HG02884 (cell line): ENCODE data around the gene FSTL1.

Experiments
- ATAC-seq: cut with Tn5 transposase; IDR thresholded peaks from one replicate; pipeline ENCODE4 v1.9.1; 2021; ENCODE audit warnings: mild to moderate bottlenecking, moderate library complexity; ENCODE audit not compliant: unreplicated experiment

Gene FSTL1

DNA sequence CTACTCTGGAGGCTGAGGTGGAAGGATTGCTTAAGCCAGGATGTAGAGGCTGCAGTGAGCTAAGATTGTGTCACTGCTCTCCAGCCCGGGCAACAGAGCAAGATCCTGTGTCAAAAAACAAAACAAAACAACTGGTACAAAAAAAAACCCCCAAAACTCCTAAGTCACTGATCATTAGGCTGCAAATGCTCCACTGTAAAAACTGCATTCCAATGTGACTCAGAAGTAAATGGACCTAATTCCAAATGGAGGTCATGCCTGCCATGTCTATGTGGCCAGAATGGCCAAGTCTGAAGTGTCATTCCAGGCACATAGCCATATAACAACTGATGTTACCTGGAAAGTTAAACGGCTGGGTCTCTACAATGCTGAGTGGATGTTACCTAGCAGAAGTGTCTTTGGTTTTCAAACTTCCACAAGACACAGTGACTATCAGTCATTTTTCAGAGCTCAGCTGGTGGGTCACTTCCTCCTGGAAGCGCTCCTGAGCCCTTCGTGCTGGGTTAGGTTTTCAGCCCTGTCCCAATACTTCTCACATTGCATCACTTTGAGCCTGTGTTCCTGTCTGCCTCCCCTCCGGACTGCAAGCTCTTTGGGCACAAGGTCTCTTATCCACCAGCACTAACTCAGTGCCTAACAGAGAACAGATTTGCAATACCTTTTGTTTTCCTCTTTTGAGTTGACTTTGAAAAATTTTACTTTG, 10.6 kb downstream of the FSTL1 start:
- ATAC-seq: no peak

DNA sequence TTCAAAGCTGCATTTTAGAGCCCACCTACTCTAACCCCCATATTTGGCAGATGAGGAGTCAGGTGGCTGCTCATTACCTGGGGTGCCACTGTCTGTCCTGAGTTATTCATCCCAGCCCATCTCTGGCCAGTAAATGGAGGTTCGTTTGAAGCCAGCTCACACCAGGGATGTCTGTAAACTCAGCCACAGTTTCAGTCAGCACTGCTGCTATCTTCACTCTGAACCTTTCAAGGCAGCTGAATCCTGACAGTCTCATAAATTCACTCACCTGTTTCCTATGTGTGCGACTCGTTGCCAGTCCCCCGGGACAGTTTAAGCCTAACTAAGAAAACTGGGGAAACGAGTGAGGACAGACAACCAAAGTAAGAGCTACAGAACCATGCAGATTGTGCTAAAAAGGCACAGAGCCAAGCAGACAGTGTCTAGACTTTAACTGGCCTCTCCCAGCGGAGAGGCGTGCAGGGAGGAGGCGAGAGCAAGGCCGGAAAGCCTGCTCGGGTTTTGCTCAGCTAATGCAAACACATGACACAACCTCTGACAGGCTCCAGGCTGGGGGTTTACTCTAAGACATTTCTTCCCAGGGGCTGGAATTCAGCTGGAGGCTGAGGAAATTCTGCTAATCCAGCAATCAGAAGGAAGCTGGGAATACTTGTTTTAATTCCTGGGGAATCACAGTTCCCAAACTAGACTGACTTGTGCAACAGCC, 12.0 kb downstream of the FSTL1 start:
- ATAC-seq: no peak

DNA sequence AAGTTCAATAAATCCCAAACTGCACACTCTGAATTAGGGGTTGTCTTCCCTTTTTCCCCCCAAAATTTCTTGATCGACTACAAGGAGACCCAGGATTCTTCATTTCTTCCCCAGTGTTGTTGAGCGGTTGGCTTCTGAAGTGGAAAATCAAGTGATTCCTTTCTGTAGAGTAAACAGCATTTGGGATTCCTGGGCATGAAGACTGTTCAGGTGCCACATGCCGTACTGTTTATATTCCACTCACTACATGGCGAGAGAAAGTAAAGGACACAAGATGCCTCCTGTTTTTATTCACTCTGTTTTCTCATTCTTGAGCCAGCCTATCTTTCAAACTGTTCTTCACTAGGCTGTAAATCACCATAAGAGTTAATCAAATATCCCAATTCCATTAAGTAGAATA, 12.6 kb downstream of the FSTL1 start:
- ATAC-seq: no peak

DNA sequence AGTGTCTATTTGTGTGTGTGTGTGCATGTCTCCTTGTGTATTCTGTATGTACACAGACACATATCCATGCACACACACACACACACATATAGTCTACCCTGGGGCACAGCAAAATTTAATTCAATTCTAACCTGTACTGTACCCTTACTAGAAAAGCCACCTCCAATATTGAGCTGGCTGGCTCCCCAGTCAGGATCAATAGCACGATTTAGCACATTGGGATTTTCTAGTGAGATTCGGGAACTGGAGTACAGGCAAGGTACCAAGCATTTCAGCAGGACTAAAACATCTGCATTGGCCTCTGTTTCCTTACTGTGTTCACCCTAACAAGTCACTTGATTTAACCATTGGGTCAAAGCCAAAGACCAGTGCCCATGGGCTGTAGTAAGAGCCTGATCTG, 13.2 kb downstream of the FSTL1 start:
- no peak for ATAC-seq

DNA sequence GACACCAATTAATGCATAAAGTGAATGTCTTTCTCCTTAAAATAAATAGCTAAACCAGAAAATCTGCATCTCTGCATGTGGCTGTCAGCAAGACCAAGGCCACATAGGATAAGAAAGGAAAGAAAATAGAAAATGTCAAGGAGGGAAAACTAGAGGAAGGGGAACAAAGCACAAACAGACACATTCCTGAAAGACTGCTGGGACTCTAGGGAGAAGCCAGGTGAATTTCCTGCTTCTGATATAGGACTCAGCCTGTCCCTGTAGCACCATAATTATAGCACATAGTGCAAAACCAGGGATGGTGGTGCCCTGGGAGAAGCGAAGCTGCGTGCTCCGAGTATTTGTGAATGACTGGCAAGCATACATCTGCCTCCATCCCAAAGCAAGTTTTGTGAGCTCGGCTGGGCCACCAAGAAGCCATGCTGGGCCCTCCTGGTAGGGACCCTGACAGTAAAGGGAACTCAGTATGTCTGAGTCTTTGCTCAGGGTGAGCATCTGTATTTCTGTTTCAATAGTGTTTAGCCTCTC, 14.2 kb downstream of the FSTL1 start:
- ATAC-seq: no peak

DNA sequence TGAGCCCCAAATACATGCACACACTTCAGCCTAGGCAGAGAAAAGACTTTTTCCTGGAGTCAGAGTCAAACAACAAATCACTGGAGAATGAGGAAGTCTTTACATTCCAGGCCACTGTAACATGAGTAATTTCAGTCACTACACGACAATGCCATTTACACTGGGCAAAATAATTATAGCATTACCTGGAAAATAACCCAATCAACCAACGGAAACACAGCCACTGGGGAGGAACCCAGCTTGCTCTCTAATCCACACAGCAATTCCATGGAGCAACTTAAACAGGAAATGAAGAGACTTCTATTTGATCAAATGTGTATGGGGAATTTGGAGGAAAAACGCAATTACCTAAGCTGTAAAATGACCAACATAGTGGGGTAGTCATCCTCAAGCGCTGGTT, 15.2 kb downstream of the FSTL1 start:
- ATAC-seq: no peak

DNA sequence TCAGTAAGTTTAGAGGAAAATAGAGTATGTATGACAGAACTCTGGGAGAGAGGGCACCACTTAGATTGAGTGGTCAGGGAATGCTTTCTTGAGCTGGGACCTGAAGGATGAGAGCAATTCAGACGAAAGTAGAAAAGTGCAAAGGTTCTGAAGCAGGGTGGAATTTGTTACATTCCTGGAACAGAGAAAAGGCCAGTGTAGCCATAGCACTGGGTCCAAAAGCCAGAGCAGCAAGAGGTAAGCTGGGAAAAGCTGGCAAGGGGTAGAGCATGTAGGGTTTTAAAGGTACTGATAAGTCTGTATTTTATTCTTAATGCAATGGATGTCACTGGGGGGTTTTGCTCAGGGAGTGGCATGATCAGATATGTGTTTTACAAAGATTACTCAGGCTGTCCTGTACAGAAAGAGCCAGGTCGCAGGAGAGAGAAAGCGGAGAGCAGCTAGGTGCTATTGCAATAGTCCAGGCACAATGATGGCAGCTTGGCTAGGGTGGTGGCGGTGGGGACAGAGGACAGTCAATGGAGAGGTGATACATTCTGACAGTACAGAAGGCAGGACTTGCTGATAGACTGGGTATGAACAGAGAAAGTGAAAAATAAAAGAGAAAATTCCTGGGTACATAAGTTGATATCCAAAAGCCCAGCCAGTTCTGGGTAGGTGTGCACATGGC, 17.0 kb downstream of the FSTL1 start:
- ATAC-seq: no peak

DNA sequence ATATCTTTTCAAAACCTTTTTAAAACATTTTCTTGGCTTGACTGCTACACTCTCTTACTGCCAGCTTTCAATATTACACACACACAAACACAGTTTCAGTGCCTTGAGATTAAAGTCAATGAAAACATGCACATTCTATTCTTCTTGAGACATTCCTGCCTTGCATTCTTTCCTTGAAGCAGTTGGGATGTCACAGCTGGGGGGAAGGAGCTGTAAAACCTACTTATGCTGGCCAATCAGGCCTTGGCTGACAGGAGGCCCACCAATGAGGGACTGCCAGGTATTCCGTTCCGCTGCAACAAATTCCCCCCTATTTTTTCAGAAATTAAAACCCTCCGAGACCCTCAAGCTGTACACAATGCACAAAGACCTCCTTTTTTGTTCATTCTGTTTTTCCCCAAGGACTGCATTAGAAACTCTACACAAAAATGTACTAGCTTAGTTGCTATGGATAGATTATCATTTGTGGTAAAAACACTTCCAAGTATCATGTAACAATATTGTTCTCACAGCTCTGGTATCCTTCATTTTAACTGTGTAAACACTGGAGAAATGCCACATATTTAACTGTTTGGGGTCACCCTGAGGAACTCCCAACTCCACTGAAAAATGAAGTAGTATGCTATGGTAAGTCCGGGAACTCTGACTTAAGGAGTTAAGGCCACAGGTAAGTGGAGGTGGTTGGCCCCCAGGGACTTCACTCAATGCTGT, 18.5 kb downstream of the FSTL1 start:
- ATAC-seq: no peak

DNA sequence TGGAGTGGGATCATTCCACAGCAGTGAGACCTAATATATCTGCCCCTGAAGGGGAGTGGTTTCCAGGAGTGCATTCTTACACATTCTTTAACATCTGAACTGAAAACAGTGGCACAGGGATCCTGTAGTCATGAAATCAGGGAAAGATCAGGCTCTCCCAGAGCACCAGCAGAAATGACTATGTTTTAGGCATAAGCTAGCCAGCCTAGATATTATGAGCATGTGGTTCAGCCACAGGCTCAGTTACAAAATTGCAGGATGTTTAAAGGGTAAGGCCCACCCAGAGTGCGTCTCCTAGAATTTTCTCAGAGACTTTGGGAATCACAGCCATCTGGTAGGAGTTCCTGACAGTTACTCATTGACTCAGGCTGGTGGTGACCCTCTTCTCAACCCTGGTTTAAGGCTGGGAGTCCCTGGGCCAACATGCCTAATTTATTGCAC, 20.9 kb downstream of the FSTL1 start:
- ATAC-seq: no peak

DNA sequence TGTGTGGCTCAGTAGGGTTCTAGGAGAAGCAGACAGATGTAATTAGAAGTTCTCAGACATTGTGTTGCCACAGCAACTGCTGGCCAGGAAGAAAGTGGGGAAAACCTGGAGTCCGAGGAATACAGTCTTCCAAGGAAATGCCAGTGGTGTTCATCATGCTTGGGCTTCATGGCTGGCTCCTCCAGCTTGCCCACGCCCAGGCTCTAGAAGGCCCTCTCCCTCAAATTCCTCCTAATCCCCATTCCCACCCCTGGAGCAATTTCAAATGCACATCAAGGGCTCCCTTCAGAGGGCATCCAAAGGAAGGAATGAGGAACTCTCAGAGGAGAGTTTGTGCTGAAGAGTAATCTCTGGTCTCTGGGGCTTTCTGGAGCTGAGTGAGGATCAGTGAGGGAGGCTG, 21.9 kb downstream of the FSTL1 start:
- ATAC-seq: no peak

DNA sequence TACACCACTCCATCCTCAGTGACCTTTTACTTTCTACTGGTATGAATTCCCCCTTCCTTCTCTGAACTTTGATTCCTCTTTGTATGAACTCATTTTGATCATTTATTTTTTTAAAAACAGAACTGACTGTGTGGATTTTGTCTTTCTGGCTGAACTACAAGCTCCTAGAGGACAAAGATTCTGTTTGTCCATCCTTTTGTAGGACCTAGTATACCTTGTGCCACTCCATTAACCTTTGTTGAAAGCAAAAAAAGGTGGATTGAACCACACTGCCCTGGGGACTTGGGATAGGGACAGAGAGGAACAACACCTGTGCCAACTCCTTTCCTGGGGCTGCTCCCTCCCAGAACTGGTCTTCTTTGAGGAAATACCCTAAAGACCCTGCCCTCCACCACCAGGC, 23.6 kb downstream of the FSTL1 start:
- ATAC-seq: no peak

DNA sequence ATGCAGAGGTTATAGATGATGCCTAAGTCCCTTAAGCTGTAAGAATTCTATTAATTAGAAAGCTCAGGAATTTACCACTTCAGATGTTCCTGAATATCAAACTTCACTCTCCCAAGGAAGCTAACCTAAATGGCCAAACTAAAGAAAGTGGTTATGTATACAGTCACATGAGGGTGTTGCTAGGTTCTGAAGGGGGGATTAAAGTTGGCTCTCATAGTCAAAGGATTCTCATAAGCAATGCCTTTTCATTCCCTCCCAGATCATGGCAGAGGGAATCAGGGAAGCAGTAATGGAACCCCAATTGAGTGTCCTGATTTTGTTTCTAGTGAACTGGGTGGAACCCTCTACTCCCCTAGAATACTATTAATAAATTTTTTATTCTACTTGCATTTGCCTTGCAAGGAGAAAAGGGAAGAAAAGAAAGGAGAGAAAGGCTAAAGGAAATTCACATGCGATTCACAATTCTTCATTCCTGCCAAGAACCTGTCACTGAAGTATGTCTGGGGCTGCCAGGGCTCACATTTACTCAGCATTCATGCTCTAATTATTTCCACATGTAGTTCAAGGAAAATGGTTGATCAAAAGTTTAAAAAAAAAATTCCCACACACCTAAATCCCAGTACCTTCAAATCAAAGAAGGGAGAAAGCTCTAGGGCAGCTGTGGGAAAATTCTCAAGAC, 25.1 kb downstream of the FSTL1 start:
- ATAC-seq: no peak

DNA sequence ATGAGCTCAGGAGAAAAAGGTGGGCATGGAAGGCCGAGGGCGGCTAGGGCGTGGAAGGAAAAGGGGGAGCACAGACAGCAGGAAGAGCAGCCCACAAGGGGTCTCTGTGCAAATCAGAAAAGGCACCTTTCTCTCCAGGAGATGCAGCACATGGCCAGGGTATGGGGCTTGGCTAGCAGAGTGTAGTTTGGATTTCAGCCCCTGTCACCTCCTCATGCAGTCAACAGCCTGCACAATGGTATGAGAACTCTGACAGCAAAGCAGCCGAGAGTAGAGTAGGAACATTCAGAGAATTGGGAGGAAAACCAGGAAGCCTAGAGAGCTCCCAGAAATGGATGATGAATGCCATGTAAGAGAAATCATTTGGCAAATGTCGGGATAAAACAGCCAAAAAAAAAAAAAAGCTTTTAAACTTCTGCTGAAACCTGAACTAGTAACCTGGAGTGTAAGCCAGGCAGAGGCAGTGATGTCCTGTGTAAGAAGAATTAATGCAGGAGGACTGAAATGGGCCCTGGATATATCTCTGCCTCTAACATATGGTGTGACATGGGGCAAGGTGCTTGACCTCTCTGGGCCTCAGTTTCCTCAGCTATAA, 25.7 kb downstream of the FSTL1 start:
- ATAC-seq: no peak

DNA sequence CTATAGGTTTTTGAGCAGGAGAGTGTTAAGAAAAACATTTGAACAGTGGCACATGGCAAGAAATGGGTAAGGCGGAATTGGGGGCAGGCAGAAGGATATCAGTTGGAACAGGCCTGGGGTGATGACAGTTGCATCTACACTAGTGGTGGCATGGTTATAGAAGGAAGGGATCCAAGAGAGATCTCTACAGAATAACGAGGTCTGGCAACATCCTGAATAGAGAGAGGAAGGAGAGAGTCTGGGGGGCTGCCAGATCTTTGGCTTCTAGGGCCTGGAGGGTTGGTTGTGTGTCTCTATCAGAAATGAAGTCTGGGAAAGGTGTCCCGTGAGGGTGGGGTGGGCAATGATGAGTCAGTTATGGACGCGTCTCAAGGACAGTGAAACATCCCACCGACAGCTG, 26.3 kb downstream of the FSTL1 start:
- ATAC-seq: no peak

DNA sequence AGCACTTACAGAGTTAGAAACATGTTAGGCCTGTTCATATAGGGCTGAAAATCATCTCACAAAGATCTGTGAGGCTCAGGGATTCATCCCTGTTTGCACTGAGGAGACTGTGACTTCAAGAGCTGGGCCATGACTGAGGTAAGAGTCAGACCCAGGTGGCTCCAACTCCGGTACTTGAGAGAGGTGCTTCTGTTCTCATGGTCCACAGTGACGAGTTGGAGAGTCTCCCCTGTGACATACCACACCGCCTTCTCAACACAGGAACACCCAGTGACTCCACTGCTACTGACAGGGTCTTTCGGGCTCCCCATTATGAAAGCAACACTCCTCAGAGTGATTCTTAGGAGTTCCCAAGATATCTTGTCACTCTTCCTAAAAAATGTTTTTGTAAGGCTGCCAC, 27.4 kb downstream of the FSTL1 start:
- ATAC-seq: no peak

DNA sequence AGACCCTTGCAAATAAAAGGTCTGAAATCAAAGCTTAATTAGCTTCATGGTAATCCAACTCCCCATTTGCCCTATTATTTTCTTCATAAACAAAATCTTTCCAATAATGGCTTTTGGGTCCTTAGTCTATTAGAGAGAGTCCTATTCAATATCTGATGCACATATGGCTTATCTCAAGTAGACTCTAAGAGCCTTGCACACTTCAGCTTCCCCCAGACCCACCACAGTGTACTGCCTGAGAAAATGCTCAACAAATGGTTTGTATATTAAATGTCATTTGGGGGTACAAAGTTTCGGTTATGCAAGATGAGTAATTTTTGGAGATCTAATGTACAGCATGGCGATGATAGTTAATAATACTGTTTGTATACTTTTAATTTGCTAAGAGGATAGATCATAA, 28.9 kb downstream of the FSTL1 start:
- no peak for ATAC-seq

DNA sequence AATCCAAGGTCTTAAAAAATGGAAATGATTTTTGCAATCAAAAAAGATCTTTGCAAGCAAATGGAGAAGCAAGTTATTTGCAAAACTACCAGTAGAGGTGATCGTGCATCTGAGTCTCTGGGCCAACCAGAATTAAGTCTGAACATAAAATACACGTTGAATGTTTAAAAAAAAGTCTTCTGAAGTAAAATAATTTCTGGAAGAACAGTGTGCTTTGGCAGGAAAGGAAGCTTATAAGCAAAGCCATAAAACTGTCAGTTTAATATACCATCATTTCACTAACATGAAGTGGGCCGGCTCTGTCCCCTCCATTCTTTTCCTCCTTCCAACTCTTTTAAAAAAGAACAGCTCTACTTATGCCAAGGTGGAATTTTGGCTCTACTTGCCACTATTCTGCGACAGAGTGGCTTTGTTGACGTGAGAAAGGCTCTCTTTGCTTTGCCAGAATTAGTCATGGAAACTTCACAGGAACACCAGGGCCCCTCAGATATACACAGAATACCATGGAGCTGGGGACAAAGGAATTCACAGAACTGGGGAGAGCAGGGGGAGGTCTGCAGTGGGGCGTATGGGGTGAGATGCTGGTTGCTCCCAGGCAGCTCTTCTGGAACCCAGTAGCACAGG, 29.8 kb downstream of the FSTL1 start:
- ATAC-seq: no peak

DNA sequence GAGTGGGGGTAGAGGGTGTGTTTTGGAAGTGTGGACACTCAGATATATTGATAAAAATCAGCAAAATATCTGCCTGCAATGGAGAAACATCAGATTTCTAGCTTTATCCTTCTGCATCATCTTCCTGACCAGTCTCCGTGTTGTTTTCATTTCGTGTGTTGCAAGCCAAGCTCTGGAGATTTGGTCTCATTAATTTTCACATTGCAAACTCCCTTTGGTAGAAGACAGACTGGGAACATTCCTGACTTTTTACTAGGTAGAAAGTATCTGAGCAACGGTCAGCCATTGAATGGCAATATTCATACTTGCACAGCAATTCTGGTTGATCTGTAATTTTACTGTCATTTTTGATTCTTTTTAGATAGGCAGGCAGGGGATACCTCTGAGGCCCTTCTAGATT, 30.4 kb downstream of the FSTL1 start:
- ATAC-seq: no peak

DNA sequence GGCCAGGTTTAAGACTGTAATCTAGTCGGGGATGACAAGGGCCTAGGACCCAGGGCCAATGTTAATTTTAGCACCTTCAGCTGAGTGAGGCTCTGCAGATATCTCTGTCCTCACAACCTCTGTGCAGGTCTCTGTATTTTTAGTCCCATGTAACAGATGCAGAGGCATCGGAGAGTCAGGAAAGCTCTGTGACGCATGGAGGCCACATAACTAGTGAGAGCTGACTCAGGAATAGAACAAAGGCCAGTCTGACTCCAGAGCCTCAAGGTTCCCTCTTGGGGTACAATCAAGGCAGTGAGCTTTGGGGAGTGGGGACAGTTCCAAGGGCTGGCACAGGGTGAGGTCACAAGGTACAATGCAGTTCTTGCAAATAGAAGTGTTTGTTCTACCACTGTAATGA, 31.0 kb downstream of the FSTL1 start:
- no peak for ATAC-seq
